Stomach (tissue), 9 donors: ENCODE measurements around the gene GPR37. TPM values are rescaled to one million over a fixed set of nuclear protein-coding genes. Genes with fewer than 3 reads are reported as not detected.

ENCODE experiments used
- DNase-seq, 2 donors: peaks; one replicate each; pipeline versions ENCODE4 v3.0.0 to v3.0.0-alpha.2; 2013 to 2019
- H3K27ac ChIP-seq, 5 donors: fragments of 200-600 bp in 4 of 5; sonication (generic) in 4 of 5; one replicate each; pipeline ENCODE4 v1.5.1; 2013 to 2019; ENCODE audit warnings: mild to moderate bottlenecking in 1 of 5, moderate library complexity in 1 of 5
- H3K27me3 ChIP-seq, 3 donors: fragments of 200-600 bp; sonication (generic); one replicate each; pipeline ENCODE4 v1.5.1; 2017 to 2019; ENCODE audit warnings: mixed run types in 1 of 3
- H3K36me3 ChIP-seq, 4 donors: fragments of 200-600 bp; sonication (generic); 1 replicate in 3 of 4; 2 replicates in 1 of 4; pipeline ENCODE4 v1.5.1; 2016 to 2019
- H3K4me1 ChIP-seq, 4 donors: fragments of 200-600 bp; sonication (generic); one replicate each; pipeline ENCODE4 v1.5.1; 2016 to 2019
- H3K4me3 ChIP-seq, 4 donors: fragments of 200-600 bp; sonication (generic) in 3 of 4; one replicate each; pipeline ENCODE4 v1.5.1; 2016 to 2019; ENCODE audit warnings: mild to moderate bottlenecking in 1 of 4
- H3K9me3 ChIP-seq, 4 donors: fragments of 200-600 bp; sonication (generic); one replicate each; pipeline ENCODE4 v1.5.1; 2016 to 2019
- CTCF ChIP-seq, 7 experiments: fragments of 450-650 bp in 4 of 7; fragments of 200-600 bp in 3 of 7; sonication (generic) in 3 of 7; IDR thresholded peaks; one replicate each; pipeline ENCODE4 v1.5.1; 2016 to 2019; ENCODE audit warnings: antibody characterized with exemption in 7 of 7, control low read depth in 2 of 7, mild to moderate bottlenecking in 1 of 7
- EP300 ChIP-seq: sonication (generic); formaldehyde crosslinking; IDR thresholded peaks from one replicate; pipeline ENCODE4 v1.6.1; 2017; ENCODE audit warnings: antibody characterized with exemption
- POLR2A ChIP-seq, 4 donors: fragments of 450-650 bp; IDR thresholded peaks; one replicate each; pipeline ENCODE4 v1.6.1; 2016; ENCODE audit warnings: antibody characterized with exemption in 4 of 4, control low read depth in 2 of 4, mild to moderate bottlenecking in 1 of 4, moderate library complexity in 1 of 4
- POLR2AphosphoS5 ChIP-seq, 3 donors: sonication (generic); formaldehyde crosslinking; IDR thresholded peaks; one replicate each; pipeline ENCODE4 v1.6.1; 2016; ENCODE audit warnings: antibody characterized with exemption in 3 of 3
- WGBS, 5 donors: extraction: QIAGEN DNeasy Blood & Tissue Kit in 3 of 5; methylation state at CpG; one replicate each; pipeline versions ENCODE4 v1.1.5 to v1.1.7; 2013 to 2018; 5-methylcytosine and 5-hydroxymethylcytosine counted together
- intact Hi-C: fragments of 100-400 bp; cut with DNase I; formaldehyde crosslinking; loops from one replicate; pipeline ENCODE4 v1.15.1; 2023; ENCODE audit warnings: low total_unique reads
- polyA plus RNA-seq, 3 donors: library from polyadenylated mRNA; stranded (reverse); fragments of 200-250 nt; gene quantifications; one replicate each; pipeline ENCODE4 v1.2.3, GENCODE V29; 2013
- total RNA-seq, 5 donors: library from RNA; depleted of rRNA; stranded (reverse); fragments of >200 nt; gene quantifications; one replicate each; pipeline versions ENCODE4 v1.1.0 to v1.2.3, GENCODE V29; 2014 to 2016
- donor health status: healthy with polysubstance abuse.
- donor health status: Bipolar disorder and iron deficiency.
- donor health status: healthy.

GPR37 gene
- total and polyA plus RNA-seq, 8 donors: under 0.01 to 9.2 (median 0.52) TPM; not detected in 2

DNA sequence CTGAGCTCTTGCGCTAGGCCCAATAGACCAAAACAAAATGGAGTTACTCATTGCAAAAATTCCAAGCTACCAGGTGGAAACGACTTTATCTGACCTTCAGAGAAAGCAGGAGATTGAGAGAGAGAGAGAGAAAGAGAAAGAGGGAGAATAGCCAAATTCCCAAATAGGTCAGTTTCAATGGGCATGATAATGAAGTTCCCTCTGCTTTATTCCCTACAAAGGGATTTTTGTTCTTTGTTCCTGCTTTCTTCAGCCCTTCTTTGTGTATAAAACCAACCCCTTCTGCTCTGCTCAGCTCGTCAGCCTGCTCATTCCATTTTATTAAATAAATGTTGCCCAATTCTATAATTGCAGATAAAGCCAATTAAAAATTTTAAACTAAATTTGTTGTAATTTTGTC lies 45.0 kb upstream of the GPR37 start:
- DNase-seq: no peak
- Histone ChIP-seq H3K4me1 (no peaks in the 10 kb centered on the region), H3K36me3 (no peaks in the 10 kb centered on the region), H3K4me3 (no peak overlapping the region), H3K27me3 (no peaks in the 10 kb centered on the region), H3K9me3 (no peaks in the 10 kb centered on the region), H3K27ac (no peak overlapping the region)
- 50 to 60% (median 56%) methylated on average over 3 of the region's 3 CpGs for WGBS, 5 donors
- intact Hi-C loops: no loop called here
- no peak for TF ChIP-seq POLR2A (IDR thresholded peaks at IDR 0.05)
- TF ChIP-seq CTCF (IDR thresholded peaks at IDR 0.05): no peak
- no peak for TF ChIP-seq EP300
- TF ChIP-seq POLR2AphosphoS5 (IDR thresholded peaks at IDR 0.05): no peak

- Histone ChIP-seq H3K4me3 (no peak overlapping the region), H3K9me3 (no peaks in the 10 kb centered on the region), H3K27ac (no peak overlapping the region), H3K36me3 (no peaks in the 10 kb centered on the region), H3K4me1 (no peaks in the 10 kb centered on the region), H3K27me3 (no peaks in the 10 kb centered on the region)
- intact Hi-C loops: no loop called here
- TF ChIP-seq CTCF (IDR thresholded peaks at IDR 0.05) (no peak), POLR2AphosphoS5 (IDR thresholded peaks at IDR 0.05) (no peak), EP300 (no peak), POLR2A (IDR thresholded peaks at IDR 0.05) (no peak)
- 80 to 88% (median 85%) methylated on average over 5 of the region's 5 CpGs for WGBS, 5 donors
- DNase-seq: no peak
These were observed 42.6 kb upstream of the GPR37 start for GRCh38 chr7:124808206-124808605.

GRCh38 chr7:124801330-124801895 lies 35.8 kb upstream of the GPR37 start:
- no peaks in the 10 kb centered on the region for H3K27me3 ChIP-seq

GRCh38 chr7:124800386-124800785 lies 34.8 kb upstream of the GPR37 start:
- H3K36me3 ChIP-seq: no peaks in the 10 kb centered on the region
- no peaks in the 10 kb centered on the region for H3K4me1 ChIP-seq
- no peaks in the 10 kb centered on the region for H3K27me3 ChIP-seq
- H3K27ac ChIP-seq: no peak overlapping the region
- TF ChIP-seq POLR2AphosphoS5 (IDR thresholded peaks at IDR 0.05) (no peak), CTCF (IDR thresholded peaks at IDR 0.05) (no peak), POLR2A (IDR thresholded peaks at IDR 0.05) (no peak), EP300 (no peak)
- intact Hi-C loops: no loop called here
- H3K4me3 ChIP-seq: no peak overlapping the region
- H3K9me3 ChIP-seq: no peaks in the 10 kb centered on the region
- WGBS, 5 donors: 42 to 62% (median 54%) methylated on average over 2 of the region's 2 CpGs
- DNase-seq: peak in 1 of 2 donors; percentile 18

More at GRCh38 chr7:124801330-124801895, 35.8 kb upstream of the GPR37 start:
- intact Hi-C loops: no loop called here
- Histone ChIP-seq H3K9me3 (no peaks in the 10 kb centered on the region), H3K4me3 (no peak overlapping the region), H3K27ac (no peak overlapping the region), H3K4me1 (no peaks in the 10 kb centered on the region), H3K36me3 (no peaks in the 10 kb centered on the region)
- no peak for DNase-seq
- 65 to 85% (median 80%) methylated on average over 1 of the region's 1 CpG for WGBS, 5 donors
- TF ChIP-seq POLR2A (IDR thresholded peaks at IDR 0.05) (no peak), POLR2AphosphoS5 (IDR thresholded peaks at IDR 0.05) (no peak), CTCF (IDR thresholded peaks at IDR 0.05) (no peak), EP300 (no peak)
